HG02852 (cell line): Measurements from ENCODE around the gene DMAC2.
"Not testable (repeated sequence)": the region's sequence is repeated elsewhere in the genome, so short reads cannot be mapped to it uniquely, and the experiment has no call there.

Experiments
- ATAC-seq: cut with Tn5 transposase; IDR thresholded peaks from one replicate; pipeline ENCODE4 v1.9.1; 2021; ENCODE audit warnings: mild to moderate bottlenecking, moderate library complexity; ENCODE audit not compliant: unreplicated experiment

DMAC2 gene

GRCh38 chr19:41424335-41425173 lies 15.2 kb downstream of the DMAC2 start:
- no peak for ATAC-seq

- no peak for ATAC-seq
These were observed 16.8 kb downstream of the DMAC2 start for GRCh38 chr19:41422955-41423354.

- no peak for ATAC-seq
These were observed 17.3 kb downstream of the DMAC2 start for GRCh38 chr19:41422456-41422855.

- no peak for ATAC-seq
These were observed 17.7 kb downstream of the DMAC2 start for GRCh38 chr19:41421973-41422372.

GRCh38 chr19:41421314-41421713 lies 18.4 kb downstream of the DMAC2 start:
- no peak for ATAC-seq

GRCh38 chr19:41420101-41420880 lies 19.4 kb downstream of the DMAC2 start:
- ATAC-seq, result no peak

- no peak for ATAC-seq
These were observed 23.5 kb downstream of the DMAC2 start for GRCh38 chr19:41416194-41416674.

GRCh38 chr19:41415154-41415571 lies 24.5 kb downstream of the DMAC2 start:
- ATAC-seq, result no peak

GRCh38 chr19:41414461-41414860 lies 25.3 kb downstream of the DMAC2 start:
- ATAC-seq, result no peak

GRCh38 chr19:41413947-41414346 lies 25.8 kb downstream of the DMAC2 start:
- ATAC-seq, result no peak

GRCh38 chr19:41412953-41413352 lies 26.8 kb downstream of the DMAC2 start:
- no peak for ATAC-seq

GRCh38 chr19:41411968-41412265 lies 27.8 kb downstream of the DMAC2 start:
- no peak for ATAC-seq

- ATAC-seq, result no peak
These were observed 28.4 kb downstream of the DMAC2 start for GRCh38 chr19:41411100-41411967.

- no peak for ATAC-seq
These were observed 29.2 kb downstream of the DMAC2 start for GRCh38 chr19:41410336-41411054.

GRCh38 chr19:41409288-41409687 lies 30.4 kb downstream of the DMAC2 start:
- ATAC-seq, result no peak

GRCh38 chr19:41408846-41409245 lies 30.9 kb downstream of the DMAC2 start:
- not testable (repeated sequence) for ATAC-seq

GRCh38 chr19:41408256-41408655 lies 31.5 kb downstream of the DMAC2 start:
- ATAC-seq, result no peak

GRCh38 chr19:41407271-41407670 lies 32.4 kb downstream of the DMAC2 start:
- ATAC-seq, result no peak

GRCh38 chr19:41405776-41406175 lies 33.9 kb downstream of the DMAC2 start:
- no peak for ATAC-seq

- no peak for ATAC-seq
These were observed 36.3 kb downstream of the DMAC2 start for GRCh38 chr19:41403181-41403970.
